Naive B cell (primary cell): Measurements from ENCODE around the gene SMYD3. TPM values are rescaled to one million over a fixed set of nuclear protein-coding genes. Genes with fewer than 3 reads are reported as not detected.
A peak's percentile ranks its signal among the peaks of the same experiment; 100 is the strongest.
"Not testable (repeated sequence)": the region's sequence is repeated elsewhere in the genome, so short reads cannot be mapped to it uniquely, and the experiment has no call there.

ENCODE experiments used
- ATAC-seq, 2 donors: fragments of 150-1000 bp; cut with Tn5 transposase; 2 replicates each; pipeline ENCODE4 v1.10.0; 2021; ENCODE audit warnings: low read depth in 2 of 2, mild to moderate bottlenecking in 2 of 2, moderate library complexity in 2 of 2
- DNase-seq: peaks from one replicate; pipeline ENCODE4 v3.0.0; 2022
- H3K27ac Mint-ChIP-seq, 6 donors: one replicate each; pipeline ENCODE4 v1.8.0; 2020 to 2022; ENCODE audit warnings: mild to moderate bottlenecking in 6 of 6, mixed read lengths in 6 of 6, moderate library complexity in 5 of 6, inconsistent platforms in 2 of 6
- H3K27me3 Mint-ChIP-seq, 3 donors: one replicate each; pipeline ENCODE4 v1.8.0; 2021 to 2022; ENCODE audit warnings: mixed read lengths in 3 of 3, mild to moderate bottlenecking in 1 of 3
- H3K36me3 Mint-ChIP-seq, 2 donors: one replicate each; pipeline ENCODE4 v1.8.0; 2020 to 2022; ENCODE audit warnings: mixed read lengths in 2 of 2, inconsistent platforms in 1 of 2, mild to moderate bottlenecking in 1 of 2
- H3K4me1 Mint-ChIP-seq, 3 donors: one replicate each; pipeline ENCODE4 v1.8.0; 2020 to 2022; ENCODE audit warnings: mixed read lengths in 3 of 3, inconsistent platforms in 1 of 3, mild to moderate bottlenecking in 1 of 3, moderate library complexity in 1 of 3
- H3K4me3 Mint-ChIP-seq, 8 donors: one replicate each; pipeline ENCODE4 v1.8.0; 2020 to 2022; ENCODE audit warnings: mild to moderate bottlenecking in 8 of 8, mixed read lengths in 8 of 8, moderate library complexity in 8 of 8, inconsistent platforms in 2 of 8
- H3K9me3 Mint-ChIP-seq, 7 donors: one replicate each; pipeline ENCODE4 v1.8.0; 2020 to 2022; ENCODE audit warnings: mixed read lengths in 7 of 7, mild to moderate bottlenecking in 5 of 7, inconsistent platforms in 2 of 7, moderate library complexity in 1 of 7
- polyA plus RNA-seq, 6 donors: library from polyadenylated mRNA; unstranded; fragments of 300-500 nt; fragmentation: Illumina TruSeq; gene quantifications; one replicate each; pipeline ENCODE4 v1.2.3, GENCODE V29; 2021; ENCODE audit warnings: low read depth in 6 of 6

SMYD3 gene
- polyA plus RNA-seq, 6 donors from 2014 or later: 15.8 to 27.3 (median 19.5) TPM

DNA sequence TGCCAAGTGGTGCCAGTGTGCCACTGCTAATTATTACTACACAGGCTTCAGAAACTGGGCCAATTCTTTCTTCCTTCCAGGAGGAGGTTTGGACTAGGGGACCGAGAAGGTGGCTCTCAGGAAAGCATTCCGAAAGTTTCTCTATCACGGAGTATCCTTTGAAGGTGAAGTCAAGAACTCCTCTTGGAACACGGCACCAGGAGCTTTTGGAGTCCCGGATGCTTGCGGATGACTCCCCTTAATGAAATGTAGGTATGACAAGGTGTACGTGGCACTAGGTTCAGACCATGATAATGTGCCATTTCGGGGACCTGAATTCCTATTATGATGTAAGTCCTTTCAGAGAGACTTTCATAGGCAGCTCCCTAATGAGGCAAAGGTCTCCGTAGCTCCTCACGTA, 718.2 kb downstream of the SMYD3 start:
- no peaks in the 10 kb centered on the region for H3K27me3 Mint-ChIP-seq
- no peak for DNase-seq
- H3K36me3 Mint-ChIP-seq: no peaks in the 10 kb centered on the region
- H3K9me3 Mint-ChIP-seq: peaks cover 0 to 2% (median 0%) of the 10 kb centered on the region in 7 donors
- H3K4me1 Mint-ChIP-seq: peaks cover 0 to 5% (median 0%) of the 10 kb centered on the region in 3 donors
- no peak overlapping the region for H3K4me3 Mint-ChIP-seq
- peak overlapping the region in 1 of 6 donors; percentile 4 for H3K27ac Mint-ChIP-seq
- no peak for ATAC-seq

DNA sequence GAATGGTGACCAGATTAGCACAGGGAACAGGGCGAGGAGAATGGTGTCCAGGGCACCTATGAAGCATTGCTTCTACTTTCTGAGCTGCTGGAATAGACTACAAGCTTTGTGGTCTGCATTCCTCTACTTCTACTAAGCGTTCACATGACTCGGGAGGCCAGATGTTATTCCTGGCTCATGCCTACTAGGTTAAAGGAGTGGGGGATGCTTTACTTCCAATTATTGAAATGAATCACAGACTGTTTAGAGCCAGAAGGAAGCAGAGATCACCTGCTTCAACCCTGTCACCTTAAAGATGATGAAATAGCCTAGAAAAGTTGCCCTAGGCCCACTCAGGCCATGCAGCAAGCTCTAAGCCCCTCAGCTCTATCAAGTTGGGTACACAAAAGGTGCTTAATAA, 718.8 kb downstream of the SMYD3 start:
- Mint-ChIP-seq H3K27me3 (no peaks in the 10 kb centered on the region), H3K4me3 (no peak overlapping the region), H3K27ac (no peak overlapping the region), H3K9me3 (peaks cover 0 to 2% (median 0%) of the 10 kb centered on the region in 7 donors), H3K4me1 (peaks cover 0 to under 1% (median 0%) of the 10 kb centered on the region in 3 donors), H3K36me3 (no peaks in the 10 kb centered on the region)
- no peak for ATAC-seq
- no peak for DNase-seq

DNA sequence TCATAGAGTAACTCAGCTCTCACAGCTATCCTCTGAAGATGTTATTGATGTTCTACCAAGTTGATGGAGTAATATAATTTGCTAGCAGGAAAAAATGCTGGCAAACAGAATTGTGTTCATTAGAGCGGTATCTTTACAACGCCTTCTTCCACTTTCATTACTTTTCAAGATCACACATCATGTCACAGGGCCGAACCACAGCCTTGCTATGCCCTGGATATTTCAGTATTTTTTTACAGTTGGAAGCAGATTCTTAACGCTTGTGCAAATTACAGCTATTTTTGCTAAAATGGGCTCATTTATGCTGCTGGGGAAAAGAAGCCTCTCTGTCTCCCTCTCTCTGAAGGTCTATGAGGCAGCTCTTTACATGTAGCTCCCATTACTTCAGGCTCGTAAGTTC, 720.1 kb downstream of the SMYD3 start:
- Mint-ChIP-seq H3K4me1 (no peaks in the 10 kb centered on the region), H3K36me3 (no peaks in the 10 kb centered on the region), H3K27me3 (no peaks in the 10 kb centered on the region), H3K27ac (peak overlapping the region in 1 of 6 donors; percentile 56), H3K4me3 (no peak overlapping the region), H3K9me3 (peaks cover 0 to 2% (median 0%) of the 10 kb centered on the region in 7 donors)
- ATAC-seq (no peak), DNase-seq (no peak)

DNA sequence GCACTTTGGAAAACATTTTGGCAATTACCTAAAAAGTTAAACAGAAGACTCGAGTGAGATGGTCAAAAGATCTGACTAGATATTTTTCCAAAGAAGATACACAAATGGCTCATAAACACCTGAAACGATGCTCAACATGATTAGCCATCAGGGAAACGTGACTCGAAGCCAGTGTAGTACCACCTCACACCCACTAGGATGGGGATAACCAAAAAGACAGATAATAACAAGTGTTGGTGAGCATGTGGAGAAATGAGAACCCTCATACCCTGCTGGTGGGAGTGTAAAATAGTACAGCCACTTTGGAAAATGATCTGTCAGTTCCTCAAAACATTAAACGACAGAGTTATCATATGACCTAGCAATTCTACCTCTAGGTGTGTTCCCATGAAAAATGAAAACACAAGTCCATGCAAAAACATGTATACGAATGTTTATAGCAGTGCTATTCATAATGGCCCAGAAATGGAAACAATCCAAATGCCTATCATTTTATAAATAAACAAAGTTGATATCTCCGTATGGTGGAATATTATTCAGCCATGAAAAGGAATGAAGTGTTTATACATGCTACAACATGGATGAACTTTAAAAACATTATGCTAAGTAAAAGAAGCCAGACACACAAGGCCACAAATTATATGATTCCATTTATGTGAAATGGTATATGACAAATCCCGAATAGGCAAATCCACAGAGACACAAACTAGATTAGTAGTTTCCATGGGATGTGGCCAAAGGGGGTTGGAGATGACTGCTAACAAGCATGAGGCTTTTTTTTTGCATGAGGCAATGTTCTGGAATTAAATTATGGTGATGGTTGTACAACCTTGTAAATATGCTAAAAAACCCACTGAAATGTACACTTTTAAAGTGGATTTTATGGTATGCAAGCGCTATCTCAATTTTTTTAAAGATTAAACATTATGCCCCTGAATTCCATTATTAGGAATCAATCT, 727.0 kb downstream of the SMYD3 start:
- H3K4me3 Mint-ChIP-seq: no peak overlapping the region
- no peaks in the 10 kb centered on the region for H3K27me3 Mint-ChIP-seq
- no peak overlapping the region for H3K27ac Mint-ChIP-seq

DNA sequence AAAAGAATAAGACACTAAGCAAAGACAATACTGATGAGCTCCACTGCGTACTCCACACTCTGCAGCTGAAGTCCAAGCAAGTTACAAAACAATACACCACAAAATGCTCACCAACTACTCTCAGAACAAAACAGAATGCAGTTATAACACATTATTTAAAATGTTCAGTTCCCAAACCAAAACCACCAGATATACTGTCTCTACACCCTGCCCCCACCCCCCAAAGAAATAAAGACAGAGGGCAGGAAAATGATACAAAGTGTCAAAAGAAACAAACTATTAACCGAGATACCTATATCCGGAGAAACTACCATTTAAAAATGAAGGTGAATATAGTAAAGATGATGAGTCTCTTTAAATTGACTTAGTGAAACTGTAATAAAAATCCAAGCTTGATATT, 729.3 kb downstream of the SMYD3 start:
- Mint-ChIP-seq H3K27me3 (no peaks in the 10 kb centered on the region), H3K4me1 (no peaks in the 10 kb centered on the region), H3K9me3 (peaks cover 0 to 11% (median 6%) of the 10 kb centered on the region in 7 donors), H3K27ac (no peak overlapping the region), H3K4me3 (no peak overlapping the region), H3K36me3 (no peaks in the 10 kb centered on the region)
- no peak for DNase-seq
- no peak for ATAC-seq

More for the DNA sequence above, 727.0 kb downstream of the SMYD3 start:
- ATAC-seq (no peak), DNase-seq (no peak)
- peaks cover 0 to 11% (median 6%) of the 10 kb centered on the region in 7 donors for H3K9me3 Mint-ChIP-seq
- no peaks in the 10 kb centered on the region for H3K4me1 Mint-ChIP-seq
- H3K36me3 Mint-ChIP-seq: no peaks in the 10 kb centered on the region

DNA sequence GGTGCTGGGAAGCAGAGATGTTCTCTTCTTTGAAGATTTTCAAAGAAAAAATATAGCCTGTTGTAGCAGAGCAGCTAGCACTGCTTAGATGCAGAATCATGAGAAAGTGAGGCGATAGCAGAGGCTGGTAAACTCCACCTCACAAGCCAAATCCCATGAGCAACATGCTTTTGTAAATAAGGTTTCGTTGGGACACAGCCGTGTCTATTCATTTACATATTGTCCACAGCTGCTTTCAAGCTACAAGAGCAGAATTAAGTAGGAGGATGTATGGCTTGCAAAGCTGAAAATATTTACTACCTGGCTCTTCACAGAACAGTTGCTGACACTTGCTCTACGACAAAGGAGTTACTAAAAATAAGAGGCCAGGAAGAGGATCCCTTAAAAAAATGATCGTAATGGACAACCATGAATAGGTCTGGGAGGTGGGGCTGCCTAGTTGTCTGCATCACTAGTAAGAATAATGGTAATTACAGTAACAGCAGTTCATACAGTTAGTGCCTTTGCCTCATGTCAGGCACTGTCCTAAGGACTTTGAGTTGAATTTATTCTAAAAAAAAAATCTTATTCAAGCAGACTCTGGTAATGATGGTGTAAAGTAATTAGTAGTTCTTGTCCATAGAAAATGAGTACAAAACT, 730.3 kb downstream of the SMYD3 start:
- no peak for ATAC-seq
- no peak overlapping the region for H3K4me3 Mint-ChIP-seq
- H3K27me3 Mint-ChIP-seq: no peaks in the 10 kb centered on the region
- H3K27ac Mint-ChIP-seq: no peak overlapping the region
- DNase-seq: no peak
- no peaks in the 10 kb centered on the region for H3K36me3 Mint-ChIP-seq
- peaks cover 0 to 11% (median 6%) of the 10 kb centered on the region in 7 donors for H3K9me3 Mint-ChIP-seq
- no peaks in the 10 kb centered on the region for H3K4me1 Mint-ChIP-seq

DNA sequence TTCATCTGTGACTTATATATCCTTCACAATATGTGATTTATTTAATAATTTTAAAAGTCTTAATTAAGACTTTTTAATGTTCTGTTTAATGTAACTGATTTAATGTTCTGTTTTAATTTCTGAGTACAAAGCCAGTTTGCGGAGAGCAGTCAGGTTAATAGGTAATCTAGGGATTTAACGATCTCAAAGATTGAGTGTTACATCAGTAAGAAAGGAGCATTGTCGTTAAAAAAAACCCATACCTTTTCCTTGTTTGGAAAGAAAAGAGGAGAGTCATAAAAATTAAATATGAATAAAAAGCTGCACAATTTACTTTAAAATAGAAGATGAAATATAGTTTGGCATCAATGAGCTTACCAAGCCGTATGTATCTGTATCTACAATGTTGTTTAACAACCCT, 730.9 kb downstream of the SMYD3 start:
- DNase-seq (no peak), ATAC-seq (no peak)
- Mint-ChIP-seq H3K27me3 (no peaks in the 10 kb centered on the region), H3K4me1 (no peaks in the 10 kb centered on the region), H3K36me3 (no peaks in the 10 kb centered on the region), H3K4me3 (no peak overlapping the region), H3K27ac (no peak overlapping the region), H3K9me3 (peaks cover 0 to 11% (median 6%) of the 10 kb centered on the region in 7 donors)

DNA sequence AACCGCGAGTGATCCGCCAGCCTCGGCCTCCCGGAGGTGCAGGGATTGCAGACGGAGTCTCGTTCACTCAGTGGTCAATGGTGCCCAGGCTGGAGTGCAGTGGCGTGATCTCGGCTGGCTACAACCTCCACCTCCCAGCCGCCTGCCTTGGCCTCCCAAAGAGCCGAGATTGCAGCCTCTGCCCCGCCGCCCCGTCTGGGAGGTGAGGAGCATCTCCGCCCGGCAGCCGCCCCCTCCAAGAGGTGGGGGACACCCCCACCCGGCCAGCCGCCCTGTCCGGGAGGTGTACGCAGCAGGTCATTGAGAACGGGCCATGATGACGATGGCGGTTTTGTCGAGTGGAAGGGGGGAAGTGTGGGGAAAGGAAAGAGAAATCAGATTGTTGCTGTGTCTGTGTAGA, 732.1 kb downstream of the SMYD3 start:
- H3K27ac Mint-ChIP-seq, ATAC-seq, H3K36me3 Mint-ChIP-seq, H3K4me3 Mint-ChIP-seq, H3K4me1 Mint-ChIP-seq, H3K9me3 Mint-ChIP-seq, H3K27me3 Mint-ChIP-seq, DNase-seq: not testable (repeated sequence)

DNA sequence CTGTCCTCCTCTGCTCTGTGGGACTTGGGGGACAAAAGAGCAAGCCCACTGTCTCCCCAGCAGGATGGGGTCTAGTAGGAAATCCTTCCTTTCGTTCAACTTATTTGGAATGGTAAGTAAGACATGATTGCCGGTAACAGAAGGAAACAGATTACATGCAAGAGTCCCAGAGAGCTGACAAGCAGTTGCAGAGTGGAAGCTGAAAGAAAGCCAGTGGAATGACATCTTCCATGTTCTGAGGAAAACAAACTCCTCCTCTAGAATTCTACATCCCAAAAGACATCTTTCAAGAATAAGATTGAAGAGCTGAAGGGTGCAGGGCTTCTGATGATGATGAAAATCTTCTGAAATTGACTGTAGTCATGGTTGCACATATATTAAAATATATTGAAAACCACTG, 732.9 kb downstream of the SMYD3 start:
- DNase-seq (no peak), ATAC-seq (no peak)
- Mint-ChIP-seq H3K27ac (no peak overlapping the region), H3K36me3 (no peaks in the 10 kb centered on the region), H3K27me3 (no peaks in the 10 kb centered on the region), H3K4me1 (no peaks in the 10 kb centered on the region), H3K4me3 (no peak overlapping the region), H3K9me3 (peaks cover 0 to 2% (median 0%) of the 10 kb centered on the region in 7 donors)

DNA sequence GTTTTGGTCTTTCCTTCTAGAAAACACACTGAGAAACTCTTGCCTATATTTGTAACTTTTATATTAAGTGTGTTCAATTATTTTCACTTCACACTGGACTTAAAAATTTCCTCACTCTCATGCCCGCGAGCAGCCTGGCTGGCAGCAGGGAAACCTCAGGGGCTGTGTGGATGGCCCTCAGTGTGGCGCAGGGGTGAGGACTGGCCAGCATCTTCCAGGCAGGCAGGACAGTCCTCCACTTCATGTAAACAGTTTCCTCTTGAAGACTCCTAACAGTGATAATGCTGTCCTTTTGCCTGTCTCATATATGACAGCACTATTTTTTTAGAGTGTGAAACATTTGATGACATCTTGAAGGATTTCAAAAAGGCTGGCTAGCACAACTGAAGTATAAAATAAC, 733.7 kb downstream of the SMYD3 start:
- no peak for ATAC-seq
- Mint-ChIP-seq H3K36me3 (no peaks in the 10 kb centered on the region), H3K27ac (peak overlapping the region in 1 of 6 donors; percentile 88), H3K27me3 (no peaks in the 10 kb centered on the region), H3K4me1 (no peaks in the 10 kb centered on the region), H3K9me3 (no peaks in the 10 kb centered on the region), H3K4me3 (no peak overlapping the region)
- DNase-seq: no peak

DNA sequence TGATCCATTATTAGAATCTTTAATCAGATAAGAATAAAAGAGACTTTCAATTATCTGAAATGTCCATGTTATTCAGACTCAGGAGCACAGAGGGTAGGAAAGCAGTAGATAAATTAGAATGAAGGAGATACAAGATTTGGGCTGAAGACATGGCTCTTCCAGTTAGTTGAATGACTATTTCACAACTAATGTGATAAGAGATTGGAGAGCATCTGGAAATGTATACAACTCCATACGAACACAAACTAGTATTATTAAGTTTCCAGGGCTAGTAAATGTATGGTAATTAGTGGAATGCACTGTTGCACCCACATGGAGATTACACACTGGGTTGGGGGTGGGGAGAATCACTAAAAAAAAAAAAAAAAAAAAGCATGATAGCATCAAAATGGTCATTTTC, 734.3 kb downstream of the SMYD3 start:
- peaks cover 0 to 5% of the 10 kb centered on the region in 2 donors for H3K36me3 Mint-ChIP-seq
- no peaks in the 10 kb centered on the region for H3K4me1 Mint-ChIP-seq
- no peak for DNase-seq
- no peaks in the 10 kb centered on the region for H3K9me3 Mint-ChIP-seq
- no peak for ATAC-seq
- no peaks in the 10 kb centered on the region for H3K27me3 Mint-ChIP-seq
- H3K4me3 Mint-ChIP-seq: no peak overlapping the region
- peak overlapping the region in 1 of 6 donors; percentile 51 for H3K27ac Mint-ChIP-seq

DNA sequence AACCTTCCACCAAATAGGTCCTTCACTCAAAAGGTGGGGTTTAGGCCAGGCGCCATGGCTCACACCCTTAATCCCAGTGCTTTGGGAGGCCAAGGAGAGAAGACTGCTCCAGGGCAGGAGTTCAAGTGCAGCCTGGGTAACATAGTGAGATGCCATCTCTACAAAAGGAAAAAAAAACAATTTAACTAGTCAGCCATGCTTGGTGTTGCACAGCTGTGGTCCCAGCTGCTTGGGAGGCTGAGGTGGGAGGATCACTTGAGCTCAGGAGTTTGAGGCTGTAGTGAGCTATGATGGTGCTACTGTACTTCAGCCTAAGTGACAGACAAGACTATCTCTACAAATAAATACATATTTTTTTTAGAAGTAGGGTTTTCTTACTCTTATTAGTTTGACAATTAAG, 734.8 kb downstream of the SMYD3 start:
- H3K9me3 Mint-ChIP-seq: no peaks in the 10 kb centered on the region
- H3K4me1 Mint-ChIP-seq: no peaks in the 10 kb centered on the region
- H3K36me3 Mint-ChIP-seq: peaks cover 0 to 9% of the 10 kb centered on the region in 2 donors
- ATAC-seq: no peak
- H3K4me3 Mint-ChIP-seq: no peak overlapping the region
- DNase-seq: no peak
- no peaks in the 10 kb centered on the region for H3K27me3 Mint-ChIP-seq
- H3K27ac Mint-ChIP-seq: peak overlapping the region in 1 of 6 donors; percentile 51

DNA sequence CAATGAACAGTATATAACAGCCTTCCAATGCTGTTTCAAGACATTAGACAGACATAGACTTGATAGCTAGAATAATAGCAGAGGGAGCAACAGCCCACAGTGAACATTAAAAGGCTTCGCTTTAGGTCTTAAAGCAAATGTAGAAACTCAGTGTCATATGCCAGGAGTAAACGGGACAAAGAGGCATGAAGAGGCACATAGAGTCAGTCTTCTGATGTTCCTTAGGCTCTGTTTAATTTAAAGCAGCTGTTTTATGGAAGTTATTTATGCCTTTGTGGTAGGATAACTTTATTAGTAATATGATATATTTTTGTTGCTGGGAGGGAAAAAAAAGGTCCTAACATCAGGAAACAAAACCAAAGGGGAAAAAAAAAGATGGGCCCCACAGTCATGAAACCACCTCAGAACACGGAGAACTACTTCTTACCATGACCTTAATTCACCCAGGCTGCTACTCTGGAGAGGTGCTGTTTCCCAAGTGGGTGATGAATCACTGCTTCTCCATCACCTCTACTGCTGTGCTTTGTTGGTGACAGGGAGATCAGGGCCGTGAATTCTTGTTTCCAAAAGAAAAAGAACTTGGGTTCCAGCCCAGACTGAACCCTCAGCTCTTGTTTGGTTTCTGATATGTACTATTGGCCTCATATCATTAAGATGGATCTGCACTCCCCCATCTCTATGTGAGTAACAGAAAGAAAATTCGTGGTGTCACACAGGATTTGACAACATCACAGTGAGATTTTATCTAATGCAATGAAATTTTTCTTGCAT, 735.4 kb downstream of the SMYD3 start:
- H3K27ac Mint-ChIP-seq: peak overlapping the region in 1 of 6 donors; percentile 35
- DNase-seq: no peak
- ATAC-seq: no peak

More for the DNA sequence above, 735.4 kb downstream of the SMYD3 start:
- no peaks in the 10 kb centered on the region for H3K4me1 Mint-ChIP-seq
- H3K4me3 Mint-ChIP-seq: no peak overlapping the region
- peaks cover 0 to 16% of the 10 kb centered on the region in 2 donors for H3K36me3 Mint-ChIP-seq
- H3K9me3 Mint-ChIP-seq: no peaks in the 10 kb centered on the region
- H3K27me3 Mint-ChIP-seq: no peaks in the 10 kb centered on the region
